ENCODE measurements around the gene ZDHHC11B.

- TF ChIP-seq FOXM1 (IDR thresholded peaks at IDR 0.05; ENCODE audit: borderline replicate concordance, low read depth) (no peak), RAD21 (IDR thresholded peaks at IDR 0.05; ENCODE audit: low read depth) (no peak), EP300 (IDR thresholded peaks at IDR 0.05; ENCODE audit: borderline replicate concordance) (no peak)
Measured at GRCh38 chr5:820245-820644, 35.7 kb upstream of the ZDHHC11B start.
